Measurements from ENCODE around the gene SLC9A5.
A peak's percentile ranks its signal among the peaks of the same experiment; 100 is the strongest.

SLC9A5 gene

DNA sequence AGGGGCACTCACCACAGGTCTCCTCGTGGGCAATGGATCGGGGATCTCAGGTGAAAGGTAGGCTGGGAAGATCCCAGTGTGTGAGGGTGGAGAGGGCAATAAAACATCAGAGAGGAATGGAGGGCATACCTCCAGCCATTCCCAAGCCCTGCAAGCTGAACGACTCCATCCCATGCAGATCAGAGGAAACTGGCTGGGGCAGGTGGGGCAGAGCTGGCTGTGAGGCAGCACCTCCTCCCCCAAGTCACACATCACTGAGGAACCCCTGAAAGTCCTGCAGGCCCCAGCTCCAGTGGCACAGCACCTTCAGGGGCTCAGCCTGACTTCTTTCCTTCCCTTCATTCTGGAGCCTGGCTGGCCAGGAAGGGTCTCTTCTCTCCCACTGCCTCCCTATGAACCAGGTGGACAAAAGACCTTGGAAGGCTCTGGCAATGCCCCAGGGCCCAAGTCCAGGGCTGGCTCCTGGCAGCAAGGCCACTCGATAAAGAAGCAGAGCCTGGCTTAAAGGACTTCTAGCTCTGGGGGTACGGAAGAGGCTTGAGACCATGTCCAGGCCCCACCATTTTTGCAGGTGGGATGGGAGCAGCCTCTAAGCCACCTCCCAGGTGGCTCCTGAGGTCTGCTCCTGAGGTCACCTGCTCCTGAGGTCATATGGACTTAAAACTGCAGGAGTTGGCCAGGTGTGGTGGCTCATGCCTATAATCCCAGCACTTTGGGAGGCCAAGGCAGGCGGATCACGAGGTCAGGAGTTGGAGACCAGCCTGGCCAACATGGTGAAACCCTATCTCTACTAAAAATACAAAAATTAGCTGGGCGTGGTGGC lies 35.4 kb upstream of the SLC9A5 start:
- DNase-seq = no peak

DNA sequence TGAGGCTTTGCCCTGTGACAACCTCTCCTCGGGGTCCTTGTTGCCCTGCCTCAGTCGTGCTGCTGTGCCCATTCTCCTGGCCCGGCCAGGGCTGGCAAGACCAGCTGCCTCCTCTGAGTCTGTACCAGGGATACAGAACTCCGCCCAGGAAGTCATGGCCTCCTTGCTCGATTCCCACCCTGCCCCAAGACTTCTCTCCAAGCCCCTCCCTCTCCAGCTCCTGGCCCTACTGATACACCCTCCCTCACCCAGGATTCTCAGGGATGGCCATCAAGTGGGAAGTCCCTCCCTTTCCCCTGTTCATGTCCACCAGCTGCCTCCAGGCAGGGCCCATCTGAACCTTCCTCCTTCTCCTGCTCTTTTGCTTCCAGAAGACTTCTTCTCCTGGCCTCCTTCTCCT lies 33.1 kb upstream of the SLC9A5 start:
- no peak for DNase-seq

DNA sequence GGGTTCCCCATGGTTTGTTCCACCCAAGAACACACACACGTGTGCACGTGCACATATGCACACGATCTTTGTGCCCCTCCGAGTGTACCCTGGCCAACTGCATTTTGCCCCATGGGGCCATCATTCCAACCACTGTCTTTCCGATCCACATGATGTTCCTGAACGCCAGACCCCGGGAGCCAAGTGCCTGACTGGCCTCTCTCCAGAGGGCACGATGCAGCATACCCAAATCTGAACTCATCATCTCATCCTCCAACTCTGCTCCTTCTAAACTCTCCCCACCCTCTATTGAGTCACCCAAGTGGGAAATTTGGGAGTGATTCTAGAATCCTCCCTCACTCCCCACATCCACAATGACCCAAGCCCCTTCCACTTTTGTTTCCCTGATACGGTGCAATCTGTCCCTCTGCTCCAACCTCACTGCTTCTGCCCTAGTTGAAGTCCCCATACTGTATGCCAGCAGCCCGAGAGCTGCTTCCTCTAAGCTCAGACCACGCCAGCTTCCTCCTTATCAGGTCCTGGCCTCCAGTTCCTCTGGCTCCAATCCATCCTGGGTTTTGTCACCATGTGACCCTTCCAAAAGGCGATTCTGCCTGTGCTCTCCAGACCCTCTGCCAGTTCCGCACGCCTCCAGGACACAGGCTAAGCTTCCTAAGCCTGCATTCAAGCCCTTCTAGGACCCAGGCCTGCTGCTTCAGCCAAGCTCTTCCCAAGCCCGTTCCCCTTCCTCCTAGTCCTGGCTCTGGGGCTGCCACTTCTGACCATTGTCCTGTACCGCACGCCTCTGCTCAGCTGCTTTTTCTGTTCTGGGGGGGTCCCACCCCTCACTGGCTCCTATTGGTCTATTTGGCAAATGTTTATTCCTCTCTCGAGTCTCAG lies 31.9 kb upstream of the SLC9A5 start:
- no peak for DNase-seq

DNA sequence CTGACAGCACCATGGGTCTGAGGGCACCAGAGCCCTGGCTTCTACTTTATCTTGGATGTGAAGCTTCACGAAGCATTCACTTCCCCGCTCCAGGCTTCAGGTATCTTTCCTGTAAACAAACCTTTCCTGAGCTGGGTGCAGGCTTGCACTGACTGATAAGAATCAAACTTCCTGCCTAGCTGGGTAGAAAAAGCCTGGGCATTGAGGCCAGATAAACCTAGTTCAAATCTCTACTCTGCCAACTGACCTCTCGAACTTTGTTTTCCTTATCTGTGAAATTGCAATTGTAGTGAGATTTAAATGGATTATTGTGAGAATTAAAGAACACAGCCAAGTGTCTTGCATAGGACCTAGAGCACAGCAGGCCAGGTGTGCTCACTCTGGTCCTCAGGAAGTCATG lies 24.8 kb upstream of the SLC9A5 start:
- no peak for DNase-seq

DNA sequence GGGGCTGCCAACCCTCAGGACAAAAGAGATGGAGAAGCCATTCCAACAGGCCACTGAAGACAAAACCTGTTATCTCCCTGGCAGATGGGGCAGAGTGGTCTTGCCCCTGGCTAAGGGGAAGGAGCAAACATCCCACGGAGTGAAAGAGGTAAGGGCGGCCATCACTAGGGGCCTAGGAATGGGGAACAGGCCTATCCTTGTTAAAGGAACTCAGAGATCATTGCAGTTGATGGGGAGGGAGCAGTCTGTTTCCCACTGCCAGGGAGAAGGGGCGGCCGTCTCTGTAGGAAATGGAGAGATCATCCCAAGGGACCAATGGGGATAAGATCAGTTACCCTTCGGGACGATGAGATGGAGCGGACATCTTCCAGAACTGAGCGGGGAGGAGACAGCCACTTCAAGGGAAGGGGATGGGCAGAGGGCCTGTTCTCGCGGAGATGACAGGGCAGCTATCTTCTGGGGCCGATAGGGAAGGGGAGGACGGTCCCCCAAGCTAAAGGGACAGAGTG lies 22.4 kb upstream of the SLC9A5 start:
- DNase-seq = no peak

DNA sequence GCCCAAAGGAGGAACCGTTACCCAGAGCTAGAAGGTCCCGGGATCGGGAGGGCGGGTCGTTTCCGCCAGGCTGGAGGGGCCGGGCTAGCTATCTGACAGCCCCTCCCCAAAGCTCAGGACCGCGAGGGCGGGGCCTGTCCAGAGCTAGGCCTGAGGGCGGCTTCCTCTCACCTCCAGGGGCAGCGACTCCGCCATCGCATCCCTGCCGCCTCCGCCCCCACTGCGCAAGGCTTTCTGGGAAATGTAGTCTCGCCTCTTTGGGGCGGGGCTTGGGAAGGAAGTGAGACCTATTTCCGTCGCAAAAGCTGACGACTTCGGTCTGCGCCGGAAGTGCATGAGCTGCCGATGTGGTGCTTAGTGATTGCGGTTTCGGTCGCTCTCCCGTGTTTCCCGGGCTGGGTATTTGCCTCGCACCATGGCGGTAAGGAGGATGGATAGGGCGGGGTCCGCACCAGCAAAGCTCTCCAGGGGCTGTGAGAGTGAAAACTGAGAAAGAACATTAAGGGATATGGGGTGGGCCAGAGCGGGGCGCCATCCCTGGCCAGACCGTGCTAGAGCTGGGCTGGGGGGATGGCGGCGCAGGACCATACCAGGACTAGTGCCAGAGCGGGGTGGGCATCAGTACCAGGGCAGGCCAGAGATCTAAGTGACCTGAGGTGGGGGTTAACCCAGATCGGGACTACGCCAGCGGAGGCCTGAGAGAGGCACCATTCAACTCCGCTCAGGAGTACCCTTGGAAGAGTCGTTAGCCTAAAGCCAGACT lies 21.8 kb upstream of the SLC9A5 start, which contains the start of gene TMEM208:
TSS of gene TMEM208 (plus strand) at position 327 of the 763 bp plus-strand sequence. CDS start at position 416, 89 bp downstream.
- peak; percentile 94 for DNase-seq

DNA sequence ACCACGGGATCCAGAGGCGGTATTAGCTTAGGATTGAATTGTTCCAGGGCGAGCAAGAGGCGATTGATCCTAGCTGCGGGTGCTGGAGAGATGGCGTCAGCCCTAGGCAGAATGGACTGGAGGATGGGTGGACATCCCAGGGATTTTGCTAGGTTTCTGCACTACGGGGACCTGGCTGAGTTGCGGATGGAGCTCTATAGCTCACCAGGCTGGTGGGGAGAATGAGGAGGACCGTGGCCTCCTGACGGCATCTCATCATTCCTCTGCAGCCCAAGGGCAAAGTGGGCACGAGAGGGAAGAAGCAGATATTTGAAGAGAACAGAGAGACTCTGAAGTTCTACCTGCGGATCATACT lies 21.2 kb upstream of the SLC9A5 start:
- DNase-seq = no peak

DNA sequence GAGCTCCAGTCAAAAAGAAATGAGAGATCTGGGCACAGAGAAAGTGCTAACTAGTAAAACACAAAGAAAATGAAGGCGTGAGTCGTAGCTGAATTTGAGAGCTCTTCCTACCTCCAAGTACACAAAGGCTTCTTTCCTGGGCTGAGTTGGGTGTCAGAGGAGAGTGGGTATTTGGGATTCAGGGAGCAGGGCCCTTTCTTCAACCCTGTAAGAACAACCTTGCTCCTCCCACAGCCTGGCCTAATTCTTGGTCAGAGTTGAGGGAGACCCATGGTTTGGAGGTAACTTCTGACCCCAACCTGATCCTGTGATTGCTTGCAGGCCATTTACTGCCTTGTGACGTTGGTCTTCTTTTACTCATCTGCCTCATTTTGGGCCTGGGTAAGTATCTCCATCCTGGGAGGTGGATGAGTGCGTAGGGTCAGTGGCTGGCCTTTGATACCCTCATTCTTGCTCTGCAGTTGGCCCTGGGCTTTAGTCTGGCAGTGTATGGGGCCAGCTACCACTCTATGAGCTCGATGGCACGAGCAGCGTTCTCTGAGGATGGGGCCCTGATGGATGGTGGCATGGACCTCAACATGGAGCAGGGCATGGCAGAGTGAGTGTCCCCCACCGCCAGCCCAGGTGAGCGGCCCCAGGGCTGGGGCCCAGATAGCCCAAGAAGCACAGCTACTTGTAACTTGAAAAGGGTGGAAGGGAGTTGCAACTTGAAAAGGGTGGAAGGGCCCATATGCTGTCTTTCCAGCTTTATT lies 20.6 kb upstream of the SLC9A5 start:
- DNase-seq = no peak

DNA sequence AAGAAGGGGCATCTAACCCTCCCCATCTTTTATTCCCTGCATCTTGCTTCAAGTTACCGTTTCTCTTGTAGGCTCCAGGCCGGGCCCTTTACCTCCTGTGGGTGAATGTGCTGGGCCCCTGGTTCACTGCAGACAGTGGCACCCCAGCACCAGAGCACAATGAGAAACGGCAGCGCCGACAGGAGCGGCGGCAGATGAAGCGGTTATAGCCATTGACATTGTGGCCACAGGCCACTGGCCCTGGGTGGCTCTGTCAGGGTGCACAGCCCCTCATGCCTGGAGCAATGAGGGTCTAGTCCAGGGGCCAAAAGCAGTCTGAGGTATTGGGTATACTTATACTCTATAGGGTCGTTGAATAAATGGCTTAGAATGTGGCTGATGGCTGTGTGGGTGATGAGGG lies 19.9 kb upstream of the SLC9A5 start:
- DNase-seq = no peak

DNA sequence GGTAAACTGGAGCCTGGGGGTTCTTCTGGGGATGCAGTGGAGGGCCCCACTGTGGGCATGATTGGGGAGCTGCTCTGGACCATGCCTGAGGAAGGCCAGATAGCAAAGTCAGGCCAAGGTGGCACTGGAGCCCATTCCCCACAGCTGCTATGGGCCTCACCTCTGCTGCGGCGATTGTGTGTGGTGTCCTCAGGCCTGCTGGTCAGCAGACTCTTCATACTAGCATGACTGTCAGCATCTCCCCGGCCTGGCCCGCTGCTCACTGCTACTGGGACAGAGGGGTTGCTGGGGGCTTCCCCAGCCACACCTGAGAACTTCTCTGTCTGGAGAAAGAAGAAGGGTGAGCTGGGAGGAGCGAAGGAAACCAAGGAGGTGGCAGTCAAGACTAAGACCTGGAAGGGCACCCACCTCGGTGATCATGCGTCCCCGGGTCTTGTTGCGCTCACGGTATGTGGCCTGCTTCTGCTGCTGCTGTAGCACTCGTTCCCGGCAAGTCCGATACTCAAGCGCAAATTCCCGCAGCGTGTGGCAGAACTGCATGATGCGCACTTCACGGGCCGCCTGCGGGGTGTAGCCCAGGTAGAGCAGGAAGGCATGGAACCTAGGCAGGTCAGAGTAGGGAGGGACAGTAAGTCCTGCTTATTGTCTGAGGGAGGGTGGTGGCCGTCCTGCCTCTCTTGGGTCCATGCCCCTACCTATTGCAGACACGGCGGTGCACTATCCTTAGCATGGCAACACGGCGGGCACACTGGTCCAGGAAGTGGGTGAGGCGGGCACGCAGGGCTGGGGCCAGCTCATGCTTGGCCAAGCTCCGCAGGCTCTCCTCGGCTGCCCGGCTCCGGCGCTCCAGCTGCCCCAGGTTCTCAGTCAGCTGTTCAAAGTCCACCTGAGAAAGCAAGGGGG lies 18.6 kb upstream of the SLC9A5 start:
- DNase-seq = no peak

DNA sequence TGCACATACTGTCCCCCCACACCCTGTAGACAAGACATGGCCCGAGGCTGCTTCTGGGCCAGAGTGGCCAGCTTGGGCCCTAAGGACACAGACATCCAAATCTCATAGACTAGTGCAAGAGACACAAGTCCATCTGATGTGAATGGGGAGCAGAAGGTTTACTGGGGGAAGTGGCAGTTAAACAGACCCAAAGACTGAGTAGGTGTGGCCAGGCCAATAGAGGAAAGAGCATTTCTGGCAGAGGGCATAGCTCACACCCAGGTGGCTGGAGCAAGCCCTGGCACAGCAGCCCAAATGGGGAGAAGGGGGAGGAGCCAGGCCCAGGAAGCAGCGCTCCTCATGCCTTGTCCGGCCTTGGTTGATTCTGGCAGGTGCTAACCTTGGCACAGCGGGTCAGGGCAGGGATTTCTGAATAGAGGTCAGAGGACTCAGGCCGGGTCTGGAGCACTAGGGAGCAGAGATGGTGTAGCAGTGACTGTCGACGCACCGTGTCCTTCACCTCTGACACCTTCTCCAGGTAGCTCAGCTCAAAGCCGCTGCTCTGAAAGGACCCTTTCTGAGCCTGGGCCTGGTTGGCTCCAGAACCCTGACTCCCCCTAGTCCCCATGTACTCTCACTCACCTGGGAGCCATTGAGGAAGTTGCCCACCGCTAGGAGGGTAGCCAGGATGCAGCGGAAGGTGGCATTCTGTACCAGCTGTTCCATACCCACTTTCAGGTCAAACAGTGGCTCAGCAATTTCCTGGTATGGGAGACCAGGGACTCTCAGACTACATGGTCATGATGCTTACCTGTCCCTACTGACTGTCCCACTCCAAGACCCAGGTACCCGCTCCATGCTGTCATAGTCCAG lies 17.7 kb upstream of the SLC9A5 start:
- DNase-seq = no peak

DNA sequence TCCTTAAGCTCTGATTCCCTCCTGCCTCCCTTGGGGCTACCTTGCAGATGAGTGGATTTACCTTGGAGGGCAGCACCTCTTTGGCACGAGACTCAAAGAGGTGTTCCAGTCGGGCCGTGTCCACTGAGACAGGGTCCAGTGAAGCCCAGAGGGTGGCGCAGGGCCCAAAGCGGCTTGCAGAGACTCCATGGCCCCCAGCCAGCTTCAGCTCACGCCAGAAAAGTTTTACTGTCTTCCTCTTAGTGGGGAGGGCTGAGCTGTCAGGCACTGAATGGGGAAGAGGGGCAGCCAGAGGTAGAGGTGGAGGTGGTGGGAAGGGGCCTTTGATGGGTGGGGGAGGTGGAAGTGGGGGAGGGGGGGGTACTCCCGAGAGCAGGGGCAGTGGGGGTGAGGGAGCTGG lies 15.2 kb upstream of the SLC9A5 start:
- DNase-seq = no peak

DNA sequence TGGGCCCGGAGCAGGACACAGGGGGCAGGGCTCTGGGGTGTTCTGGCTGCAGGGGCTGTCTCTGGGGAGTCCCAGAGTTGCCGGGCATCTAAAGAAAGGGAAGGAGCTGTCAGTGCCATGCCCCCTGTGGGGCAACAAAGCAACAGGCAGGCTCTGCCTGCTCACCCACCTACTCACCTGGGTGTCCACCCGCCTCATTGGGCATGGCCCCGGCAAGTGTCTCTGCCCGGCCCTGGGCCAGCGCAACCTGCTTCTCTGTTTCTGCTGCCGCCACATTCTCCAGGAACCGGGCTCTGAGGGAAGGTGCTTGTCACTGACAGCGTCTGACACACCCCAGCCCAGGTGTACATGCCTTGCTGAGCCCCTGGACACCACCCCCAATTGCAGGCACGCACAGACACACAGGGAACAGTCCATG lies 14.6 kb upstream of the SLC9A5 start:
- no peak for DNase-seq

DNA sequence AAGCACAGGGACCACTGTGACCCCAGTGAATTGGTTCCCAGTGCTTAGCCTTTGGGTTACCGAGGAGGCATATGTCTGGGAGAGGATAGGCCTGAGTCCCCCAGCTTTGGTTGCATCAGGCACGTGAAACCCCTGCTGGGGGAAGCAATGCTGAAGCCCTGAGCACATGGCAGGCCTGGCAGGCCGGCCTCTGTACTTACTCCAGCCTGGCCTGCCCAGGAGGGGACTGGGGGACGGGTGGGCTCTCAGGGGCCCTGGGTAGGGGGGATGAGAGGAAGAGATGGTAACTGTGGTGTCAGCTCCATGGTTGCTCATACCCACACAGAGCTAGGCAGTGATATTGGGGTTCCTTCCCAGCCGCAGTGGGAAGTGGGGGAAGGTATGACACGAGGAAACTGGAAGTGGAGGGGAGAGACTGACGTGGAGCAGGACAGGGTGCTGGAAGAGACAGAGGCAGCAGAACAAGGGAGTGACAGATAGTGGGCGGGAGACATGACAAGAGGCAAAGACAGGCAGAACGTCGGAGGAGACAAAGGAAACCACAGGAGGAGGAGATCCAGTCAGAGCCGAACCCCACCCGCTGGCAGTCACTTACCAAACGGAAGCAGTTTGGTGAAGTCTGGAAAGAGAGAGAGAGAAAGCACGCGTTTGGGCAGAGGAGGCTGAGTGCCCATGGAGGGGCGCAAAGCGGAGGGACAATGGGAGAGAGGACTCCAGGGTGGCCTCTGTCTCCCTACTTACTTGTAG lies 12.8 kb upstream of the SLC9A5 start:
- DNase-seq = no peak

DNA sequence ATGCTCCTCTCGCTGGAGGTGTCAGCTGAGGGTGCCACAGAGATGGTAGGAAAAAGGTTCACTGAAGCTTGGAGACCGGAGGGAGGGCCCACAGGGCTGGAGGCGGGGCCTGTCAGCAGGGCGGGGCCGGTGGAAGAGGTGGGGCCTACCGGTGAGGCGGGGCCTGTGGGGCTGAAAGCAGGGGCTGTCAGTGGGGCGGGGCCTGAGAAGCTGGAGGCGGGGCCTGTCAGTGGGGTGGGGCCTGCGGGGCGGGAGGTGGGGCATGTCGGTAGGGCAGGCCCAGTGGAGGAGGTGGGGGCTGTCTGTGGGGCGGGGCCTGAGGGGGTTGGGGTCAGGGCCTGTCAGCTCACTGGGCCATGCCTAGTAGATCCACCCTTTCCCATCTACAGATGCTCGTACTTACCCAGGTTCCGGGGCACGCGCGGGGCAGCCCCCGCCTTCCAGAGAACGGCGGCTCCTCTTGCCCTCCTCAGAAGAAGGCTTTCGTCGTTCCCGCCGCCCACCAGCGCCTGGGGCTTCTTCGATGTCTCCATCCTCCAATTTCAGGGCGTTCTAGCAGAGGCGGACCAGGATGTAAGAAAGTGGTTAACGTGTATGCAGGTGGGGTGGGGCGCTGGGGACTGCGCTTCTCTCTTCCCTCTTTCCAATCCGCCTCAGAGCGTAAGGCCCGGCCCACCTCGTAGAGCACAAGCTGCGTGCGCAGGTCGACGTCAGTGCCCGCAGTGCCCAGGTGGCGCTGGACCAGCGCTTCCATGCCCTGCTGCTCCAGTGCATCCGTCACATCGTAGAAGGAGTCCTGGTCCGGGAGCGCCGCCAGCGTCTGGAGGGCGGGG lies 12.0 kb upstream of the SLC9A5 start:
- no peak for DNase-seq

DNA sequence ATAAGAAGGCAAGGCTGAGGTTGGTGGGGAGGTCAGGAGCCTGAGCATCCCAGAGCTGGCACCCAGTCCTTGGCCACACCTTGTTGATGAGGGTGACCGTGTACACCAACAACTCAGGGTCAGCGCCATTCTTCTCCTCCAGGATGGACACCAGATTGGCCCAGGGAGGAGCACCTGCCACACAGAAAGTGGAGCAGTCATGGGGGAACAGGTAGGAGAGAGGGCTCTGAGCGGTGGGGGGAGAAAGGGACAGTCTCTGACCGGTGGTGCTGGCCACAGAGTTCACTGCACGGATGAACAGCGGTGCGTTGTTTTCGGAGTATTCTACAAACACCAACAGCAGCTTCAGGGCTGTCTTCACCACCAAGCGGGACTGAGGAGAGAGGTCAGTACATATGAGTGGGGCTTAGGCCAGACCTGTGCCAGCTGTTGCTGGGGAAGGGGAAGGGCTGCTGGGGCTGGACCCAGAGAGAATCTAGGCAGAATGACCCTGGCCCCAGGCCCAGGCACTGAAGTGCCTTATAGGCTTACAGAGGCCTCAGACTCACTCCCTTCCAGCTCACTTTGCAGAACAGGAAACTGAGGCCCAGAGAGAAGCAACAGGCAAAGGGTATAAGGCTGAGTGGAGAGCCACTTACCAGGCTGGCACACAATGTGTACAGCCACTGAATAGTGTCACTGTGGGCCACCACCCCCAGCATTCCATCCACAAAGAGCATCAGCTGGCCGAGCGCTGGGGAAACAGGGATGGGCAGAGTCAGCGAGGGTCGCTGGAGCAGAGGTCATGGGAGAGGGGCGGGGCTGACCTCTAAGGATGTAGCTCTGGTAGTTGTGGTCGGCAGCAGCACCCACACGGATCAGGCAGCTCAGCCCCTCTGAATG lies 11.1 kb upstream of the SLC9A5 start:
- DNase-seq = no peak

DNA sequence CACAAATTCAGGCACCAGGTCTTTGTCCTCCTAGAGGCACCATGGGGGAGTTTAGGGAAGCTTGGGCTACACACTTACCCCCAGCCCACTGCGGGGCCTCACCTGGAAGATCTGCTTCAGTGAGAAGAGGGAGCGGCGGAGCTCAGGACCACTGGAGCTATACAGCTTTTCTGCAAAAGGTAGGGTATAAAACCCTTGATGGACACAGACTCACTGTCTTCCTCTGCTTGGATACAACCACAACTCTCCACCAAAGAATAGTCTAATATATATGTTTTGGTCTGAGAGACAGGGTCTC lies 10.6 kb upstream of the SLC9A5 start:
- DNase-seq = no peak
